AML-193 (cell line): ENCODE data around the gene CCL16.
"Not testable (repeated sequence)": the region's sequence is repeated elsewhere in the genome, so short reads cannot be mapped to it uniquely, and the experiment has no call there.

Experiments
- DNase-seq, 2 experiments: peaks; one replicate each; lab custom pipeline; 2025; lab: John Stamatoyannopoulos, UW

CCL16 gene

GRCh38 chr17:35981246-35981645 lies at the start of gene CCL16:
TSS of gene CCL16 (minus strand) at chr17:35981497. CDS start at chr17:35981420, 77 bp downstream.
- DNase-seq = no peak

GRCh38 chr17:36030956-36031355 lies 49.7 kb upstream of the CCL16 start:
- DNase-seq = no peak

GRCh38 chr17:36027761-36028160 lies 46.5 kb upstream of the CCL16 start:
- no peak for DNase-seq

- DNase-seq = no peak
These were observed 43.0 kb upstream of the CCL16 start for GRCh38 chr17:36024106-36024869.

GRCh38 chr17:36019423-36019822 lies 38.1 kb upstream of the CCL16 start:
- DNase-seq = no peak

GRCh38 chr17:36017799-36018198 lies 36.5 kb upstream of the CCL16 start, which contains the start of gene CCL23:
TSS of gene CCL23 (minus strand) at chr17:36017972. CDS start at chr17:36017897, 75 bp downstream.
- peak; percentile 67 to 76 for DNase-seq

- DNase-seq = no peak
These were observed 35.3 kb upstream of the CCL16 start for GRCh38 chr17:36016555-36016954.

GRCh38 chr17:36015895-36016294 lies 34.6 kb upstream of the CCL16 start:
- not testable (repeated sequence) for DNase-seq

- DNase-seq = no peak
These were observed 33.6 kb upstream of the CCL16 start for GRCh38 chr17:36014946-36015345.

GRCh38 chr17:36011201-36011600 lies 29.9 kb upstream of the CCL16 start:
- no peak for DNase-seq

- DNase-seq = no peak
These were observed 27.8 kb upstream of the CCL16 start for GRCh38 chr17:36008998-36009665.

GRCh38 chr17:36004594-36005108 lies 23.4 kb upstream of the CCL16 start:
- no peak for DNase-seq

- DNase-seq = no peak
These were observed 21.3 kb upstream of the CCL16 start for GRCh38 chr17:36002631-36003030.

GRCh38 chr17:36001862-36002603 lies 20.7 kb upstream of the CCL16 start:
- DNase-seq = no peak

- no peak for DNase-seq
These were observed 19.9 kb upstream of the CCL16 start, which contains the start of gene CCL15 for GRCh38 chr17:36001110-36001771. TSS of gene CCL15 (minus strand) at chr17:36001553. CDS start at chr17:36001492, 61 bp downstream.

- DNase-seq = no peak
These were observed 19.4 kb upstream of the CCL16 start for GRCh38 chr17:36000732-36001109.

- DNase-seq = no peak
These were observed 17.5 kb upstream of the CCL16 start for GRCh38 chr17:35998756-35999155.

GRCh38 chr17:35998018-35998545 lies 16.8 kb upstream of the CCL16 start:
- no peak for DNase-seq

GRCh38 chr17:35995346-35995745 lies 14.0 kb upstream of the CCL16 start:
- not testable (repeated sequence) for DNase-seq

GRCh38 chr17:35991075-35991474 lies 9.8 kb upstream of the CCL16 start:
- no peak for DNase-seq

- DNase-seq = no peak
These were observed 6.9 kb upstream of the CCL16 start for GRCh38 chr17:35988164-35988563.

- no peak for DNase-seq
These were observed 5.3 kb upstream of the CCL16 start, which contains the start of gene CCL14 for GRCh38 chr17:35986643-35987042. TSS of gene CCL14 (minus strand) at chr17:35986729. CDS start at chr17:35986649, 80 bp downstream.
